GM06990 (cell line): ENCODE data around the gene TULP4.
"Not testable (repeated sequence)": the region's sequence is repeated elsewhere in the genome, so short reads cannot be mapped to it uniquely, and the experiment has no call there.

ENCODE experiments used
- DNase-seq: peaks from one replicate; pipeline ENCODE4 v3.0.0-alpha.2; 2011; ENCODE audit not compliant: insufficient read length; ENCODE audit errors: extremely low read depth
- H3K27me3 ChIP-seq: replicated peaks from 2 replicates; pipeline ENCODE4 v1.6.0; 2011; ENCODE audit warnings: low read length; ENCODE audit not compliant: control insufficient read depth, insufficient read depth
- H3K36me3 ChIP-seq: 2 replicates; pipeline ENCODE4 v1.5.1; 2011; ENCODE audit warnings: low read length; ENCODE audit not compliant: control insufficient read depth, insufficient read depth
- H3K4me3 ChIP-seq: replicated peaks from 2 replicates; pipeline ENCODE4 v1.5.1; 2011; ENCODE audit warnings: low read depth, mild to moderate bottlenecking, control low read depth, low read length
- TF ChIP-seq, protein P1 (sequence below): IDR thresholded peaks from 2 replicates; pipeline ENCODE4 v1.5.1; 2011; ENCODE audit warnings: low read length, control low read depth, mild to moderate bottlenecking, inconsistent platforms; ENCODE audit not compliant: insufficient read depth, poor library complexity, severe bottlenecking

Gene TULP4

DNA sequence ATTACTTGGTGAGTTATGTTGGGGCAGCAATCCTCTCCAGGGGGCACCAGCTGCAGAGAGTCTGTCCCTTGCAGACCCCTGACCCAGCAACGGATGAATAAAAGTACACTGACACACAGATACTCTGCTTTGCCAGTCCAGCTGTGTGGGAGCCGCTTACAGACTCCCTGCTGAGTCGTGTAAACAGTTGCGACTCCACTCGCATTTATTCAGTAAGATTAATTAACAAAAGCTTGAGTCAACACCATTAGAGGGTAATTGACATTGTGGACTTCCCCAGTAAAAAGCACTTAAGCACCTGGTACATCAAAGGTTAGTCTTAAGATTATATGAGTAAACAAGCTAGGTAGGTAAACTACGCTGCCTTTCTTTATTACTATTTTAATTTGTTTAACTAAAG, 155.7 kb downstream of the TULP4 start:
- peaks cover 8% of the 10 kb centered on the region for H3K36me3 ChIP-seq
- no peak overlapping the region for H3K4me3 ChIP-seq
- TF ChIP-seq, protein P1, sequence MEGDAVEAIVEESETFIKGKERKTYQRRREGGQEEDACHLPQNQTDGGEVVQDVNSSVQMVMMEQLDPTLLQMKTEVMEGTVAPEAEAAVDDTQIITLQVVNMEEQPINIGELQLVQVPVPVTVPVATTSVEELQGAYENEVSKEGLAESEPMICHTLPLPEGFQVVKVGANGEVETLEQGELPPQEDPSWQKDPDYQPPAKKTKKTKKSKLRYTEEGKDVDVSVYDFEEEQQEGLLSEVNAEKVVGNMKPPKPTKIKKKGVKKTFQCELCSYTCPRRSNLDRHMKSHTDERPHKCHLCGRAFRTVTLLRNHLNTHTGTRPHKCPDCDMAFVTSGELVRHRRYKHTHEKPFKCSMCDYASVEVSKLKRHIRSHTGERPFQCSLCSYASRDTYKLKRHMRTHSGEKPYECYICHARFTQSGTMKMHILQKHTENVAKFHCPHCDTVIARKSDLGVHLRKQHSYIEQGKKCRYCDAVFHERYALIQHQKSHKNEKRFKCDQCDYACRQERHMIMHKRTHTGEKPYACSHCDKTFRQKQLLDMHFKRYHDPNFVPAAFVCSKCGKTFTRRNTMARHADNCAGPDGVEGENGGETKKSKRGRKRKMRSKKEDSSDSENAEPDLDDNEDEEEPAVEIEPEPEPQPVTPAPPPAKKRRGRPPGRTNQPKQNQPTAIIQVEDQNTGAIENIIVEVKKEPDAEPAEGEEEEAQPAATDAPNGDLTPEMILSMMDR = no peak
- no peaks in the 10 kb centered on the region for H3K27me3 ChIP-seq
- DNase-seq = no peak

DNA sequence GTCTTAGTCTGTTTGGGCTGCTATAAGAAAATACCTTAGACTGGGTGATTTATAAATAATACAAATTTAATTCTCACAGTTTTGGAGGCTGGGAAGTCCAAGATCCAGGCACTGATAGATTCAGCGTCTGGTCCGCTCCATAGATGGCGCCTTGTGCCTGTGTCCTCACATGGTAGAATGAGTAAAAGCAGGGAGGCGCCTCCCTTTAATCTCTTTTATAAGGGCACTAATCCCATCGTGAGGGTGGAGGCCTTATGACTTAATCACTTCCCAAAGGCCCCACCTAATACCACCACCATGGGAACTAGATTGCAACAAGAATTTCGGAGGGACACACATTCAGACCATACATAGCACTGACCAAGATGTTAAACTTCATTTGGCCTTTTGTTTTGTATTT, 156.4 kb downstream of the TULP4 start:
- Histone ChIP-seq H3K27me3 (no peaks in the 10 kb centered on the region), H3K36me3 (peaks cover 8% of the 10 kb centered on the region), H3K4me3 (no peak overlapping the region)
- TF ChIP-seq, protein P1 = no peak
- no peak for DNase-seq

DNA sequence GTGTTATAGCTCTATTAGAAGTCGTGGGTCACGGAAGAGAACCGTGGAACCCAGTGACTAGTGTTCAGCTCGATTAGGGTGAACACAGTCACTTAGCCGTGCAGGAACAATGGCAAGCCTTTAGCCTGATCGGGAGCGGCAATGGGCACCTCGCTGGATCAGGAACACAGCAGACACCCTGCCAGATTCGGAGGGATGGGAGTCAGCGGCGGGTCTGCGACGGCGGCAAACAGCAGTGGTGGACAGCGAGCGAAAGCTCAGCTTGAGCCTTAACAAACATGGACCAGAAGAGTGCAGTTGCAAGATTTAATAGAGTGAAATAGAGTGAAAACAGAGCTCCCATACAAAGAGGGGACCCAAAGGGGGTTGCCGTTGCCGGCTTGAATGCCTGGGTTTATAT, 157.8 kb downstream of the TULP4 start:
- not testable (repeated sequence) for DNase-seq, H3K4me3 ChIP-seq, H3K27me3 ChIP-seq, H3K36me3 ChIP-seq

GRCh38 chr6:158471339-158471738, 159.1 kb downstream of the TULP4 start:
- no peaks in the 10 kb centered on the region for H3K27me3 ChIP-seq
- H3K4me3 ChIP-seq = no peak overlapping the region
- TF ChIP-seq, protein P1 = no peak

DNA sequence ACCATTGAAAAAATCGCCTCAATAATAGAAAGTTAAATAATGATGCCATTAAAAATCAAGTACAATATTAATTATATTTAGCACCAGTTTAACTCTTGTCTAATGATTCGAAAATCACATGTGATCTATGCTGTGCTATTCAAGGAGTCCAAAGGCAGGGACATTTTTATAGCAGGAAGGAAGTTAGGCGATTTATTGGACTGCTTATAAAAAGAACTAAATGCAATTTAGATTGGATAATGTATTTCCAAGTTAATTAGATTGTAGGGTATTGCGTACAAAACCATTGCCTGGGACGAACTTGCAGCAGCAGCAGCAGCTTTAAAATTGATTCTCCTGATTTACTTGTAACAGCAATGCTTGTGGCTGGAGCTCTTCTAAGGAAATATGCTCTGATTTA, 160.2 kb downstream of the TULP4 start:
- no peaks in the 10 kb centered on the region for H3K27me3 ChIP-seq
- DNase-seq = no peak
- no peak overlapping the region for H3K4me3 ChIP-seq
- TF ChIP-seq, protein P1 = no peak
- no peaks in the 10 kb centered on the region for H3K36me3 ChIP-seq

More at GRCh38 chr6:158471339-158471738, 159.1 kb downstream of the TULP4 start:
- DNase-seq = peak; percentile 22
- H3K36me3 ChIP-seq = peaks cover 5% of the 10 kb centered on the region

- TF ChIP-seq, protein P1 = no peak
- Histone ChIP-seq H3K36me3 (peaks cover 3% of the 10 kb centered on the region), H3K27me3 (no peaks in the 10 kb centered on the region), H3K4me3 (peak overlapping the region; percentile 7)
- DNase-seq = no peak
Observed at GRCh38 chr6:158474961-158475343, 162.7 kb downstream of the TULP4 start.
